Astrocyte (in vitro differentiated cells and primary cell): Measurements from ENCODE around the gene SAP30L.

Experiments
- CTCF ChIP-seq: IDR thresholded peaks from 2 replicates; pipeline ENCODE4 v1.5.1; 2011; ENCODE audit warnings: low read depth, mild to moderate bottlenecking, inconsistent platforms, low read length, moderate library complexity; ENCODE audit not compliant: insufficient read depth
- EZH2 ChIP-seq: IDR thresholded peaks from 2 replicates; pipeline ENCODE4 v1.6.1; 2012; ENCODE audit warnings: mild to moderate bottlenecking, low read length, inconsistent platforms; ENCODE audit not compliant: insufficient read depth

DNA sequence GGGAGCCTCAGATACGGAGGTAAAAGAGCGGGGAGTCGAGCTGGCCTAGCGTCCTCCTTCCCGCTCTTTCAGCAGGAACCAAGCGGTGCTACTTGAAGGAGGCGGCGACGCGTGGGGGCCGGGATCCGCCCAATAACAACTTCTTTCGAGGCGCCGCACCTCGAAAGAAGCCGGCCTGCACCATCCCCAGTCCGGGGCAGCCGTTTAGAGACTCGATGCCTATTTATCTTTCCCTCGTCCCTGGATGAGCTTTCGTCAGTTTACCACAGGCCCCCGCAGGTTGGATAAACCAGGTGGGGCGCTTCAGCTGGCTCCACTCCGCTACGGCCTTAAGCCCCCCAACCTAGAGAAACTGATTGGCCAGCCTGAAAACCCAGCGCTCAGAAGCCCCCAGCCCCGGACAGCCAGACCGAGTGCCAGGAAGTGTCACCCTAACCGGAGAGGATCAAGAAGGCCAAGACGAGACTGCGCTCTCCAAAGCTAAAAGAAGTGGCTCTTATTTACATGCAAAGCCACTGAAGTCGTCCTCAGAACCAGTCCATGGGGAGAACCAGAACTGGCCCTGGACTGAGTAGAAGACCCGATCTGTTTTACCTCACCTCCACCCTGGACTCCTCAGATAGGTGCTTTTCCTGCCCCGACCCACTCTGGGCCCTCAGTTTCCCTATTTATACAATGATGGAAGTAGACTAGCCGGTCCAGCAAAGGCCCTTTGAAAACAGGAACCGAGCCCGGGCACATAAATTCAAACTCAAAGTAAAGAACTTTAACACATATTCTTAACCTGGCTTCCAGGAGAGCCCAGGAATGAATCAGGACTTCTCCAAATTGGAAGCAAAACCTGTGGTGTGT is 30.8 kb downstream of the SAP30L start:
- TF ChIP-seq CTCF (no peak), EZH2 (peak; percentile 22)
